ENCODE measurements around the gene PXDC1. TPM values are rescaled to one million over a fixed set of nuclear protein-coding genes. Genes with fewer than 3 reads are reported as not detected.
"Not testable (repeated sequence)": the region's sequence is repeated elsewhere in the genome, so short reads cannot be mapped to it uniquely, and the experiment has no call there.

The PXDC1 gene
- total RNA-seq, 1 experiment from 2014 or later, result 42.9 TPM

GRCh38 chr6:3683331-3683730 lies 68.2 kb downstream of the PXDC1 start:
- H3K9me3 Mint-ChIP-seq (ENCODE audit: unreplicated experiment), result peaks cover 9% of the 10 kb centered on the region
- no peak overlapping the region for H3K4me3 Mint-ChIP-seq (ENCODE audit: unreplicated experiment)
- intact Hi-C loops (cut with micrococcal nuclease; ENCODE audit: unreplicated experiment), result no loop called here
- H3K27ac Mint-ChIP-seq (ENCODE audit: unreplicated experiment), result no peak overlapping the region
- no peaks in the 10 kb centered on the region for H3K36me3 Mint-ChIP-seq (ENCODE audit: insufficient read depth, unreplicated experiment)
- TF ChIP-seq CTCF (IDR thresholded peaks at IDR 0.05; ENCODE audit: insufficient read depth in 1 of 2, low read depth in 1 of 2, low read length in 1 of 2, severe bottlenecking in 1 of 2, unreplicated experiment in 1 of 2), result no peak
- Histone ChIP-seq H3K27me3 (replicated peaks; ENCODE audit: control insufficient read depth, insufficient read depth, low read length) (no peaks in the 10 kb centered on the region), H3K4me1 (no peaks in the 10 kb centered on the region), H3K4me3 (ENCODE audit: low read depth, low read length) (no peak overlapping the region), H3K36me3 (ENCODE audit: control insufficient read depth, insufficient read depth, low read length) (no peaks in the 10 kb centered on the region), H3K9me3 (no peaks in the 10 kb centered on the region)
- BruUV-seq (replicated peaks), result no TSS peak
- POLR2A ChIA-PET, result no interaction called here
- no peak for DNase-seq
- H3K4me1 Mint-ChIP-seq (ENCODE audit: low read depth, unreplicated experiment), result no peaks in the 10 kb centered on the region
- no peaks in the 10 kb centered on the region for H3K27me3 Mint-ChIP-seq (ENCODE audit: insufficient read depth, unreplicated experiment)
- CTCF ChIA-PET, result interaction anchor here (0.6 to 1.3 kb wide), 2 partner anchors 308 to 322 kb away, joined by 4 read pairs; no protein-coding TSS in a partner anchor

- no peak overlapping the region for H3K4me3 Mint-ChIP-seq (ENCODE audit: unreplicated experiment)
- Histone ChIP-seq H3K27me3 (replicated peaks; ENCODE audit: control insufficient read depth, insufficient read depth, low read length) (no peaks in the 10 kb centered on the region), H3K4me3 (ENCODE audit: low read depth, low read length) (no peak overlapping the region), H3K36me3 (ENCODE audit: control insufficient read depth, insufficient read depth, low read length) (no peaks in the 10 kb centered on the region), H3K9me3 (no peaks in the 10 kb centered on the region), H3K4me1 (no peaks in the 10 kb centered on the region)
- H3K27ac Mint-ChIP-seq (ENCODE audit: unreplicated experiment), result no peak overlapping the region
- ChIA-PET POLR2A (no interaction called here), CTCF (no interaction called here)
- no peaks in the 10 kb centered on the region for H3K4me1 Mint-ChIP-seq (ENCODE audit: low read depth, unreplicated experiment)
- intact Hi-C loops (cut with micrococcal nuclease; ENCODE audit: unreplicated experiment), result no loop called here
- BruUV-seq (replicated peaks), result no TSS peak
- no peak for TF ChIP-seq CTCF (IDR thresholded peaks at IDR 0.05; ENCODE audit: insufficient read depth in 1 of 2, low read depth in 1 of 2, low read length in 1 of 2, severe bottlenecking in 1 of 2, unreplicated experiment in 1 of 2)
- no peaks in the 10 kb centered on the region for H3K36me3 Mint-ChIP-seq (ENCODE audit: insufficient read depth, unreplicated experiment)
- no peaks in the 10 kb centered on the region for H3K27me3 Mint-ChIP-seq (ENCODE audit: insufficient read depth, unreplicated experiment)
- H3K9me3 Mint-ChIP-seq (ENCODE audit: unreplicated experiment), result peaks cover 39% of the 10 kb centered on the region
- no peak for DNase-seq
Measured at GRCh38 chr6:3678946-3679345, 72.6 kb downstream of the PXDC1 start.

- H3K4me3 Mint-ChIP-seq (ENCODE audit: unreplicated experiment); H3K4me1 Mint-ChIP-seq (ENCODE audit: low read depth, unreplicated experiment); H3K27me3 ChIP-seq (replicated peaks; ENCODE audit: control insufficient read depth, insufficient read depth, low read length); H3K4me1 ChIP-seq; CTCF ChIA-PET; DNase-seq; intact Hi-C loops (cut with micrococcal nuclease; ENCODE audit: unreplicated experiment); H3K27me3 Mint-ChIP-seq (ENCODE audit: insufficient read depth, unreplicated experiment); H3K9me3 ChIP-seq; BruUV-seq (replicated peaks); POLR2A ChIA-PET; H3K4me3 ChIP-seq (ENCODE audit: low read depth, low read length); H3K27ac Mint-ChIP-seq (ENCODE audit: unreplicated experiment); H3K36me3 Mint-ChIP-seq (ENCODE audit: insufficient read depth, unreplicated experiment); H3K36me3 ChIP-seq (ENCODE audit: control insufficient read depth, insufficient read depth, low read length): not testable (repeated sequence)
- peaks cover 47% of the 10 kb centered on the region for H3K9me3 Mint-ChIP-seq (ENCODE audit: unreplicated experiment)
Measured at GRCh38 chr6:3677751-3678150, 73.8 kb downstream of the PXDC1 start.

DNA sequence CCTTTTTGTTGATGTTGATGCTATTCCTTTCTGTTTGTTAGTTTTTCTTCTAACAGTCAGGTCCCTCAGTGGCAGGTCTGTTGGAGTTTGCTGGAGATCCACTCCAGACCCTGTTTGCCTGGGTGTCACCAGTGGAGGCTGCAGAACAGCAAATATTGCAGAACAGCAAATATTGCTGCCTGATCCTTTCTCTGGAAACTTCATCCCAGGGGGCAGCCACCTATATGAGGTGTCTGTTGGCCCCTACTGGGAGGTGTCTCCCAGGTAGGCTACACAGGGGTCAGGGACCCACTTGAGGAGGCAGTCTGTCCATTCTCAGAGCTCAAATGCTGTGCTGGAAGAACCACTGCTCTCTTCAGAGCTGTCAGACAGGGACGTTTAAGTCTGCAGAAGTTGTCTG lies 74.2 kb downstream of the PXDC1 start:
- peaks cover 47% of the 10 kb centered on the region for H3K9me3 Mint-ChIP-seq (ENCODE audit: unreplicated experiment)
- CTCF ChIA-PET; BruUV-seq (replicated peaks); H3K4me1 Mint-ChIP-seq (ENCODE audit: low read depth, unreplicated experiment); H3K4me1 ChIP-seq; H3K36me3 ChIP-seq (ENCODE audit: control insufficient read depth, insufficient read depth, low read length); H3K9me3 ChIP-seq; H3K4me3 Mint-ChIP-seq (ENCODE audit: unreplicated experiment); H3K4me3 ChIP-seq (ENCODE audit: low read depth, low read length); intact Hi-C loops (cut with micrococcal nuclease; ENCODE audit: unreplicated experiment); H3K27me3 ChIP-seq (replicated peaks; ENCODE audit: control insufficient read depth, insufficient read depth, low read length); H3K36me3 Mint-ChIP-seq (ENCODE audit: insufficient read depth, unreplicated experiment); H3K27me3 Mint-ChIP-seq (ENCODE audit: insufficient read depth, unreplicated experiment); POLR2A ChIA-PET; DNase-seq; H3K27ac Mint-ChIP-seq (ENCODE audit: unreplicated experiment): not testable (repeated sequence)

Other genes starting within 250 kb of the PXDC1 start
- not detected in 2 replicates for gene FAM50B, start 97.7 kb upstream of the PXDC1 start, total RNA-seq (2022)